NCI-H510A (cell line): ENCODE data around the gene SPACA5.
"Not testable (repeated sequence)": the region's sequence is repeated elsewhere in the genome, so short reads cannot be mapped to it uniquely, and the experiment has no call there.

Experiments
- DNase-seq: peaks from one replicate; lab custom pipeline; 2025; lab: John Stamatoyannopoulos, UW

Gene SPACA5

GRCh38 chrX:48021026-48021900, 14.5 kb downstream of the SPACA5 start:
- peak; percentile 23 for DNase-seq

GRCh38 chrX:48022100-48022499, 15.3 kb downstream of the SPACA5 start:
- no peak for DNase-seq

- no peak for DNase-seq
Observed at GRCh38 chrX:48022738-48023137, 15.9 kb downstream of the SPACA5 start.

- DNase-seq: peak; percentile 11
Observed at GRCh38 chrX:48025561-48025960, 18.8 kb downstream of the SPACA5 start.

GRCh38 chrX:48027545-48027944, 20.8 kb downstream of the SPACA5 start:
- not testable (repeated sequence) for DNase-seq

- DNase-seq: no peak
Observed at GRCh38 chrX:48028091-48028490, 21.3 kb downstream of the SPACA5 start.

GRCh38 chrX:48030237-48030636, 23.4 kb downstream of the SPACA5 start:
- no peak for DNase-seq

- DNase-seq: not testable (repeated sequence)
Observed at GRCh38 chrX:48030641-48031173, 23.9 kb downstream of the SPACA5 start.

- DNase-seq: no peak
Observed at GRCh38 chrX:48035891-48036290, 29.1 kb downstream of the SPACA5 start.

- DNase-seq: no peak
Observed at GRCh38 chrX:48043056-48043455, 36.3 kb downstream of the SPACA5 start.

GRCh38 chrX:48045410-48046311, 38.9 kb downstream of the SPACA5 start:
- DNase-seq: no peak

- DNase-seq: no peak
Observed at GRCh38 chrX:48046846-48047245, 40.1 kb downstream of the SPACA5 start.

- no peak for DNase-seq
Observed at GRCh38 chrX:48058621-48059295, 52.0 kb downstream of the SPACA5 start.

GRCh38 chrX:48059296-48059639, 52.5 kb downstream of the SPACA5 start:
- no peak for DNase-seq
